K562 (cell line): ENCODE data around the gene FBLN2. TPM values are rescaled to one million over a fixed set of nuclear protein-coding genes. Genes with fewer than 3 reads are reported as not detected.

Source experiments
- CBFA2T2 ChIP-seq: fragments of 450-650 bp; conservative IDR thresholded peaks from 2 replicates; pipeline ENCODE4 v1.6.1; 2017; ENCODE audit warnings: mild to moderate bottlenecking
- DIDO1 ChIP-seq: fragments of 450-650 bp; IDR thresholded peaks from 2 replicates; pipeline ENCODE4 v1.6.1; 2016; ENCODE audit warnings: low read depth, missing biosample characterization, missing genetic modification characterization
- ETV1 ChIP-seq: fragments of 450-650 bp; conservative IDR thresholded peaks from 2 replicates; pipeline ENCODE4 v1.6.1; 2016; ENCODE audit warnings: missing genetic modification characterization, control low read depth, low read depth, missing compliant biosample characterization
- HDAC1 ChIP-seq, 2 experiments: fragments of 450-650 bp; IDR thresholded peaks; 2 replicates each; pipeline ENCODE4 v1.6.1; 2016 to 2017; ENCODE audit warnings: inconsistent platforms in 1 of 2, mild to moderate bottlenecking in 1 of 2, moderate library complexity in 1 of 2
- MAFK ChIP-seq: IDR thresholded peaks from 2 replicates; pipeline ENCODE4 v1.6.1; 2011; ENCODE audit warnings: low read length, improper control_type of control experiment
- NFE2L1 ChIP-seq: fragments of 450-650 bp; IDR thresholded peaks from 2 replicates; pipeline ENCODE4 v1.6.1; 2016; ENCODE audit warnings: missing genetic modification characterization, low read depth, mild to moderate bottlenecking, missing compliant biosample characterization, moderate library complexity, borderline replicate concordance
- NR4A1 ChIP-seq, 2 experiments: fragments of 250-450 bp in 1 of 2; fragments of 450-650 bp in 1 of 2; sonication (Bioruptor Pico) in 1 of 2; IDR thresholded peaks; 2 replicates each; pipeline versions ENCODE4 v1.4.0 to v1.6.1; 2016 to 2020; ENCODE audit warnings: mild to moderate bottlenecking in 2 of 2, missing compliant biosample characterization in 1 of 2, missing genetic modification characterization in 1 of 2, moderate library complexity in 1 of 2
- SMAD2 ChIP-seq: fragments of 150-350 bp; IDR thresholded peaks from 2 replicates; pipeline ENCODE4 v1.6.1; 2014; ENCODE audit warnings: low read depth, mild to moderate bottlenecking, low read length
- SMAD4 ChIP-seq: fragments of 250-450 bp; sonication (Bioruptor Pico); conservative IDR thresholded peaks from 2 replicates; pipeline ENCODE4 v1.8.0; 2021; ENCODE audit warnings: inconsistent platforms, mild to moderate bottlenecking, moderate library complexity
- SREBF1 ChIP-seq: fragments of 150-350 bp; IDR thresholded peaks from 2 replicates; pipeline ENCODE4 v1.6.1; 2014; ENCODE audit warnings: antibody characterized with exemption, low read depth, low read length, borderline replicate concordance
- TOE1 ChIP-seq, 2 experiments: fragments of 450-650 bp in 1 of 2; sonication (generic) in 1 of 2; formaldehyde crosslinking in 1 of 2; IDR thresholded peaks; 2 replicates each; pipeline versions ENCODE4 v1.7.1 to v1.8.0; 2016 to 2022; ENCODE audit warnings: borderline replicate concordance in 2 of 2, mild to moderate bottlenecking in 2 of 2, antibody characterized with exemption in 1 of 2, inconsistent platforms in 1 of 2, low read depth in 1 of 2, missing genetic modification reagents in 1 of 2, moderate library complexity in 1 of 2
- XRCC5 ChIP-seq: fragments of 200-400 bp; formaldehyde crosslinking; IDR thresholded peaks from 2 replicates; pipeline ENCODE4 v1.6.1; 2017; ENCODE audit warnings: low read depth, mild to moderate bottlenecking, low read length
- ZBTB7A ChIP-seq: IDR thresholded peaks from 2 replicates; pipeline ENCODE4 v1.6.1; 2011; ENCODE audit warnings: low read depth, mild to moderate bottlenecking, low read length, moderate library complexity, borderline replicate concordance; ENCODE audit not compliant: control insufficient read depth
- ZFP36 ChIP-seq: fragments of 150-350 bp; IDR thresholded peaks from 2 replicates; pipeline ENCODE4 v1.6.1; 2018; ENCODE audit warnings: low read length, low read depth; ENCODE audit not compliant: partially characterized antibody
- ZNF41 ChIP-seq: fragments of 250-450 bp; sonication (Bioruptor Pico); conservative IDR thresholded peaks from 2 replicates; pipeline ENCODE4 v1.4.0; 2020; ENCODE audit warnings: mild to moderate bottlenecking
- ZNF764 ChIP-seq: fragments of 250-450 bp; sonication (Bioruptor Pico); IDR thresholded peaks from 2 replicates; pipeline ENCODE4 v1.4.0; 2020; ENCODE audit warnings: low read depth, mild to moderate bottlenecking, moderate library complexity
- polyA plus RNA-seq, 8 experiments: library from polyadenylated mRNA; depleted of rRNA in 4 of 8; stranded (reverse) in 5 of 8; unstranded in 3 of 8; fragments of >200 nt; fragmentation: Nextera tagmentation in 2 of 8; fragmentation: Illumina TruSeq in 1 of 8; extraction: Ambion mirVana in 2 of 8; extraction: Trizol in 1 of 8; gene quantifications; 2 replicates each; pipeline versions ENCODE4 v1.2.1 to v1.2.3, GENCODE V29; 2011 to 2014; ENCODE audit warnings: inconsistent platforms in 1 of 8, missing spikeins in 1 of 8
- total RNA-seq, 7 experiments: library from RNA; depleted of rRNA in 6 of 7; stranded (reverse); fragments of >200 nt in 6 of 7; fragmentation: Illumina TruSeq in 2 of 7; extraction: Trizol in 2 of 7; gene quantifications; 2 replicates each; pipeline versions ENCODE4 v1.2.1 to v1.2.3, GENCODE V29; 2011 to 2021; ENCODE audit warnings: low replicate concordance in 1 of 7
- TF ChIP-seq, protein P1 (sequence below): fragments of 250-450 bp; sonication (Bioruptor Pico); IDR thresholded peaks from 2 replicates; pipeline ENCODE4 v1.4.0; 2020
- TF ChIP-seq, protein P2 (sequence below), 2 experiments: fragments of 250-450 bp in 1 of 2; fragments of 450-650 bp in 1 of 2; sonication (Bioruptor Pico) in 1 of 2; IDR thresholded peaks; 2 replicates each; pipeline versions ENCODE4 v1.6.1 to v1.8.0; 2016 to 2021; ENCODE audit warnings: mild to moderate bottlenecking in 2 of 2, moderate library complexity in 2 of 2, missing compliant biosample characterization in 1 of 2, missing genetic modification characterization in 1 of 2
- TF ChIP-seq, protein P3 (sequence below): fragments of 250-450 bp; sonication (Bioruptor Pico); IDR thresholded peaks from 2 replicates; pipeline ENCODE4 v1.4.0; 2020

Gene FBLN2
- total and polyA plus RNA-seq, 9 of the 15 experiments (the other 6 are each of a cell fraction or from before 2014, with no cell fraction given) = 0.03 to 0.10 (median 0.04) TPM; not detected in 6

DNA sequence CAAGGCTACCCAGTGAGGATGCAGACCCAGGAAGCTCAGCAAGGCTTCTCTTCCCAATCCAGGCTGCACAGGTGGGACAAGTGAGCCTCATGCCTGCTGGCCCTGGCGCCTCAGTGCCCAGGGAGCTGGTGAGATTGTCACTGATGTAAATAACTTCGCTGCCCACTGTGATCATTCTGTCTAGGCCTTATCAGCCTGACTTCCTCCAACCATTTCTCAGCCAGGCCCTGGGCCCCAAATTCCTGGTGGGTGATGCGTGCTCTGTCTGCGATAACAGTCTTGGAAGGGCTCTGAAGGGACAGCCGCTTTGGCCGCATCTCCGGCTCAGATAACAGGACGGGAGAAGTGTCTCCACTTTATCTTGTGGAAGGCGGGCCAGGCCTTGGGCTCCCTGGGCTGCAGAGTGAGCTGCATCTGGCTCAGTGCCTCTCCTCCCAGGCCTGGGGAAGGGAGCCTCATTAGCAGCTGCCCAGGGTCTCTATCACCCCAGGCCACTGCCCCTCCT lies 2.2 kb upstream of the FBLN2 start (continued):
- TF ChIP-seq ETV1 (tag) (peak; percentile 69), CBFA2T2 (peak; percentile 96), XRCC5 (no peak), NR4A1 (CRISPR knock-in tag; IDR thresholded peaks at IDR 0.05) (no peak), NR4A1 (tag; IDR thresholded peaks at IDR 0.05) (peak; percentile 82; the same call in 1 of the 2 replicates), ZNF764 (CRISPR knock-in tag) (no peak), SMAD2 (no peak), HDAC1 (IDR thresholded peaks at IDR 0.05) (peak; percentile 25 to 91; a peak in 2 of 4 replicates), DIDO1 (tag) (no peak), ZFP36 (peak; percentile 63), SMAD4 (peak; percentile 99), ZNF41 (CRISPR knock-in tag) (no peak), ZBTB7A (peak; percentile 37; the same call in 1 of the 2 replicates), SREBF1 (peak; percentile 31; the same call in 1 of the 2 replicates), MAFK (no peak), NFE2L1 (tag) (no peak), TOE1 (IDR thresholded peaks at IDR 0.05; ENCODE audit: borderline replicate concordance) (peak; percentile 67; the same call in 1 of the 2 replicates), TOE1 (CRISPR knock-in tag; IDR thresholded peaks at IDR 0.05; ENCODE audit: borderline replicate concordance, low read depth) (no peak)
- TF ChIP-seq, protein P1, sequence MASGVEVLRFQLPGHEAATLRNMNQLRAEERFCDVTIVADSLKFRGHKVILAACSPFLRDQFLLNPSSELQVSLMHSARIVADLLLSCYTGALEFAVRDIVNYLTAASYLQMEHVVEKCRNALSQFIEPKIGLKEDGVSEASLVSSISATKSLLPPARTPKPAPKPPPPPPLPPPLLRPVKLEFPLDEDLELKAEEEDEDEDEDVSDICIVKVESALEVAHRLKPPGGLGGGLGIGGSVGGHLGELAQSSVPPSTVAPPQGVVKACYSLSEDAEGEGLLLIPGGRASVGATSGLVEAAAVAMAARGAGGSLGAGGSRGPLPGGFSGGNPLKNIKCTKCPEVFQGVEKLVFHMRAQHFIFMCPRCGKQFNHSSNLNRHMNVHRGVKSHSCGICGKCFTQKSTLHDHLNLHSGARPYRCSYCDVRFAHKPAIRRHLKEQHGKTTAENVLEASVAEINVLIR (CRISPR knock-in tag) = no peak
- TF ChIP-seq, protein P2, sequence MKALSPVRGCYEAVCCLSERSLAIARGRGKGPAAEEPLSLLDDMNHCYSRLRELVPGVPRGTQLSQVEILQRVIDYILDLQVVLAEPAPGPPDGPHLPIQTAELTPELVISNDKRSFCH (CRISPR knock-in tag; IDR thresholded peaks at IDR 0.05) = no peak
- TF ChIP-seq, protein P2 (tag; IDR thresholded peaks at IDR 0.05) = 0 out of 2 replicates have a peak, but pooled peaks have one; percentile 74
- TF ChIP-seq, protein P3, sequence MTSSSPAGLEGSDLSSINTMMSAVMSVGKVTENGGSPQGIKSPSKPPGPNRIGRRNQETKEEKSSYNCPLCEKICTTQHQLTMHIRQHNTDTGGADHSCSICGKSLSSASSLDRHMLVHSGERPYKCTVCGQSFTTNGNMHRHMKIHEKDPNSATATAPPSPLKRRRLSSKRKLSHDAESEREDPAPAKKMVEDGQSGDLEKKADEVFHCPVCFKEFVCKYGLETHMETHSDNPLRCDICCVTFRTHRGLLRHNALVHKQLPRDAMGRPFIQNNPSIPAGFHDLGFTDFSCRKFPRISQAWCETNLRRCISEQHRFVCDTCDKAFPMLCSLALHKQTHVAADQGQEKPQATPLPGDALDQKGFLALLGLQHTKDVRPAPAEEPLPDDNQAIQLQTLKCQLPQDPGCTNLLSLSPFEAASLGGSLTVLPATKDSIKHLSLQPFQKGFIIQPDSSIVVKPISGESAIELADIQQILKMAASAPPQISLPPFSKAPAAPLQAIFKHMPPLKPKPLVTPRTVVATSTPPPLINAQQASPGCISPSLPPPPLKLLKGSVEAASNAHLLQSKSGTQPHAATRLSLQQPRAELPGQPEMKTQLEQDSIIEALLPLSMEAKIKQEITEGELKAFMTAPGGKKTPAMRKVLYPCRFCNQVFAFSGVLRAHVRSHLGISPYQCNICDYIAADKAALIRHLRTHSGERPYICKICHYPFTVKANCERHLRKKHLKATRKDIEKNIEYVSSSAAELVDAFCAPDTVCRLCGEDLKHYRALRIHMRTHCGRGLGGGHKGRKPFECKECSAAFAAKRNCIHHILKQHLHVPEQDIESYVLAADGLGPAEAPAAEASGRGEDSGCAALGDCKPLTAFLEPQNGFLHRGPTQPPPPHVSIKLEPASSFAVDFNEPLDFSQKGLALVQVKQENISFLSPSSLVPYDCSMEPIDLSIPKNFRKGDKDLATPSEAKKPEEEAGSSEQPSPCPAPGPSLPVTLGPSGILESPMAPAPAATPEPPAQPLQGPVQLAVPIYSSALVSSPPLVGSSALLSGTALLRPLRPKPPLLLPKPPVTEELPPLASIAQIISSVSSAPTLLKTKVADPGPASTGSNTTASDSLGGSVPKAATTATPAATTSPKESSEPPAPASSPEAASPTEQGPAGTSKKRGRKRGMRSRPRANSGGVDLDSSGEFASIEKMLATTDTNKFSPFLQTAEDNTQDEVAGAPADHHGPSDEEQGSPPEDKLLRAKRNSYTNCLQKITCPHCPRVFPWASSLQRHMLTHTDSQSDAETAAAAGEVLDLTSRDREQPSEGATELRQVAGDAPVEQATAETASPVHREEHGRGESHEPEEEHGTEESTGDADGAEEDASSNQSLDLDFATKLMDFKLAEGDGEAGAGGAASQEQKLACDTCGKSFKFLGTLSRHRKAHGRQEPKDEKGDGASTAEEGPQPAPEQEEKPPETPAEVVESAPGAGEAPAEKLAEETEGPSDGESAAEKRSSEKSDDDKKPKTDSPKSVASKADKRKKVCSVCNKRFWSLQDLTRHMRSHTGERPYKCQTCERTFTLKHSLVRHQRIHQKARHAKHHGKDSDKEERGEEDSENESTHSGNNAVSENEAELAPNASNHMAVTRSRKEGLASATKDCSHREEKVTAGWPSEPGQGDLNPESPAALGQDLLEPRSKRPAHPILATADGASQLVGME (CRISPR knock-in tag) = peak; percentile 20; the same call in 1 of the 2 replicates
